GM23338 (cell line): ENCODE results near the gene AGPS. TPM values are rescaled to one million over a fixed set of nuclear protein-coding genes. Genes with fewer than 3 reads are reported as not detected.

ENCODE experiments used
- EZH2 ChIP-seq: fragments of 200-600 bp; sonication (generic); IDR thresholded peaks from one replicate; pipeline ENCODE4 v1.8.0; 2017; ENCODE audit warnings: antibody characterized with exemption, mild to moderate bottlenecking, low read depth; ENCODE audit not compliant: unreplicated experiment
- EZH2phosphoT487 ChIP-seq: fragments of 200-600 bp; sonication (generic); IDR thresholded peaks from one replicate; pipeline ENCODE4 v1.8.1; 2018; ENCODE audit warnings: antibody characterized with exemption; ENCODE audit not compliant: unreplicated experiment
- POLR2AphosphoS5 ChIP-seq: IDR thresholded peaks from 2 replicates; pipeline ENCODE4 v1.6.1; 2016; ENCODE audit warnings: antibody characterized with exemption, low read depth
- STAT1 ChIP-seq: IDR thresholded peaks from one replicate; pipeline ENCODE4 v1.6.1; 2016; ENCODE audit warnings: antibody characterized with exemption; ENCODE audit not compliant: unreplicated experiment
- ZNF114 ChIP-seq: fragments of 250-450 bp; sonication (Bioruptor Pico); IDR thresholded peaks from 2 replicates; pipeline ENCODE4 v1.5.0; 2020; ENCODE audit warnings: mild to moderate bottlenecking, moderate library complexity
- ZNF331 ChIP-seq: fragments of 250-450 bp; sonication (Bioruptor Pico); IDR thresholded peaks from 2 replicates; pipeline ENCODE4 v1.5.0; 2020; ENCODE audit warnings: low read depth, mild to moderate bottlenecking, moderate library complexity
- polyA plus RNA-seq: library from polyadenylated mRNA; unstranded; fragments of >200 nt; fragmentation: Nextera tagmentation; extraction: Ambion mirVana; gene quantifications from 2 replicates; pipeline ENCODE4 v1.2.1, GENCODE V29; 2016
- total RNA-seq: library from RNA; depleted of rRNA; stranded (reverse); fragments of >200 nt; shearing (Covaris generic); gene quantifications from 2 replicates; pipeline ENCODE4 v1.2.3, GENCODE V29; 2014
- TF ChIP-seq, protein P1 (sequence below): fragments of 250-450 bp; sonication (Bioruptor Pico); IDR thresholded peaks from 2 replicates; pipeline ENCODE4 v1.5.0; 2020; ENCODE audit warnings: mild to moderate bottlenecking, moderate library complexity
- TF ChIP-seq, protein P2 (sequence below): IDR thresholded peaks from one replicate; pipeline ENCODE4 v1.6.1; 2018; ENCODE audit warnings: antibody characterized with exemption; ENCODE audit not compliant: unreplicated experiment
- TF ChIP-seq, protein P3 (sequence below): IDR thresholded peaks from 2 replicates; pipeline ENCODE4 v1.6.1; 2016; ENCODE audit warnings: antibody characterized with exemption
- TF ChIP-seq, protein P4 (sequence below), 2 experiments: fragments of 200-600 bp in 1 of 2; sonication (generic) in 1 of 2; conservative IDR thresholded peaks; 2 replicates each; pipeline versions ENCODE4 v1.5.1 to v1.6.1; 2016 to 2017; ENCODE audit warnings: antibody characterized with exemption in 2 of 2, low read depth in 2 of 2, mild to moderate bottlenecking in 2 of 2, moderate library complexity in 1 of 2

AGPS gene
- total and polyA plus RNA-seq, 2 experiments from 2014 or later = 14.6 to 73.2 TPM

DNA sequence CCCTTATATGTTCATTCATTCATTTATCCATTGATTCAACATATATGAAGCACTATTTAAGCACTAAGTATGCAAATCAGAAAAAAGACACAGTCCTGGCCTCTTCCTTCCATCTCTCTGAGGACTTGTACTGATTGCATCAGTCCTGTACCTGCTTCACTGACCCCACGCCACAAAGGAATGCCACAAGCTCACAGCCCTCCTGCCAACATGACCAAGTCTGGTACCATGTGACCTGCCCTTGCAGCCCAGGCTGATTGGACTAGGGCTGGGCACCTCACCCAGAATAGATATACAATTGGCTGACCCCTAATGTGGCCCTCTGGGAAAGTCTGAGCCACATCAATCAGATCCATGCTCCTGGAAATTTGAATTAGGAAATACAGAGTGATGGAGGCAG lies 196.6 kb downstream of the AGPS start (continued):
- TF ChIP-seq, protein P1, sequence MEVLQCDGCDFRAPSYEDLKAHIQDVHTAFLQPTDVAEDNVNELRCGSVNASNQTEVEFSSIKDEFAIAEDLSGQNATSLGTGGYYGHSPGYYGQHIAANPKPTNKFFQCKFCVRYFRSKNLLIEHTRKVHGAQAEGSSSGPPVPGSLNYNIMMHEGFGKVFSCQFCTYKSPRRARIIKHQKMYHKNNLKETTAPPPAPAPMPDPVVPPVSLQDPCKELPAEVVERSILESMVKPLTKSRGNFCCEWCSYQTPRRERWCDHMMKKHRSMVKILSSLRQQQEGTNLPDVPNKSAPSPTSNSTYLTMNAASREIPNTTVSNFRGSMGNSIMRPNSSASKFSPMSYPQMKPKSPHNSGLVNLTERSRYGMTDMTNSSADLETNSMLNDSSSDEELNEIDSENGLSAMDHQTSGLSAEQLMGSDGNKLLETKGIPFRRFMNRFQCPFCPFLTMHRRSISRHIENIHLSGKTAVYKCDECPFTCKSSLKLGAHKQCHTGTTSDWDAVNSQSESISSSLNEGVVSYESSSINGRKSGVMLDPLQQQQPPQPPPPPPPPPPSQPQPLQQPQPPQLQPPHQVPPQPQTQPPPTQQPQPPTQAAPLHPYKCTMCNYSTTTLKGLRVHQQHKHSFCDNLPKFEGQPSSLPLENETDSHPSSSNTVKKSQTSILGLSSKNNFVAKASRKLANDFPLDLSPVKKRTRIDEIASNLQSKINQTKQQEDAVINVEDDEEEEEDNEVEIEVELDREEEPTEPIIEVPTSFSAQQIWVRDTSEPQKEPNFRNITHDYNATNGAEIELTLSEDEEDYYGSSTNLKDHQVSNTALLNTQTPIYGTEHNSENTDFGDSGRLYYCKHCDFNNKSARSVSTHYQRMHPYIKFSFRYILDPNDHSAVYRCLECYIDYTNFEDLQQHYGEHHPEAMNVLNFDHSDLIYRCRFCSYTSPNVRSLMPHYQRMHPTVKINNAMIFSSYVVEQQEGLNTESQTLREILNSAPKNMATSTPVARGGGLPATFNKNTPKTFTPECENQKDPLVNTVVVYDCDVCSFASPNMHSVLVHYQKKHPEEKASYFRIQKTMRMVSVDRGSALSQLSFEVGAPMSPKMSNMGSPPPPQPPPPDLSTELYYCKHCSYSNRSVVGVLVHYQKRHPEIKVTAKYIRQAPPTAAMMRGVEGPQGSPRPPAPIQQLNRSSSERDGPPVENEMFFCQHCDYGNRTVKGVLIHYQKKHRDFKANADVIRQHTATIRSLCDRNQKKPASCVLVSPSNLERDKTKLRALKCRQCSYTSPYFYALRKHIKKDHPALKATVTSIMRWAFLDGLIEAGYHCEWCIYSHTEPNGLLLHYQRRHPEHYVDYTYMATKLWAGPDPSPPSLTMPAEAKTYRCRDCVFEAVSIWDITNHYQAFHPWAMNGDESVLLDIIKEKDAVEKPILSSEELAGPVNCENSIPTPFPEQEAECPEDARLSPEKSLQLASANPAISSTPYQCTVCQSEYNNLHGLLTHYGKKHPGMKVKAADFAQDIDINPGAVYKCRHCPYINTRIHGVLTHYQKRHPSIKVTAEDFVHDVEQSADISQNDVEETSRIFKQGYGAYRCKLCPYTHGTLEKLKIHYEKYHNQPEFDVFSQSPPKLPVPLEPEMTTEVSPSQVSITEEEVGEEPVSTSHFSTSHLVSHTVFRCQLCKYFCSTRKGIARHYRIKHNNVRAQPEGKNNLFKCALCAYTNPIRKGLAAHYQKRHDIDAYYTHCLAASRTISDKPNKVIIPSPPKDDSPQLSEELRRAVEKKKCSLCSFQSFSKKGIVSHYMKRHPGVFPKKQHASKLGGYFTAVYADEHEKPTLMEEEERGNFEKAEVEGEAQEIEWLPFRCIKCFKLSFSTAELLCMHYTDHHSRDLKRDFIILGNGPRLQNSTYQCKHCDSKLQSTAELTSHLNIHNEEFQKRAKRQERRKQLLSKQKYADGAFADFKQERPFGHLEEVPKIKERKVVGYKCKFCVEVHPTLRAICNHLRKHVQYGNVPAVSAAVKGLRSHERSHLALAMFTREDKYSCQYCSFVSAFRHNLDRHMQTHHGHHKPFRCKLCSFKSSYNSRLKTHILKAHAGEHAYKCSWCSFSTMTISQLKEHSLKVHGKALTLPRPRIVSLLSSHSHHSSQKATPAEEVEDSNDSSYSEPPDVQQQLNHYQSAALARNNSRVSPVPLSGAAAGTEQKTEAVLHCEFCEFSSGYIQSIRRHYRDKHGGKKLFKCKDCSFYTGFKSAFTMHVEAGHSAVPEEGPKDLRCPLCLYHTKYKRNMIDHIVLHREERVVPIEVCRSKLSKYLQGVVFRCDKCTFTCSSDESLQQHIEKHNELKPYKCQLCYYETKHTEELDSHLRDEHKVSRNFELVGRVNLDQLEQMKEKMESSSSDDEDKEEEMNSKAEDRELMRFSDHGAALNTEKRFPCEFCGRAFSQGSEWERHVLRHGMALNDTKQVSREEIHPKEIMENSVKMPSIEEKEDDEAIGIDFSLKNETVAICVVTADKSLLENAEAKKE (CRISPR knock-in tag) = no peak
- TF ChIP-seq ZNF114 (CRISPR knock-in tag) (no peak), EZH2 (no peak), EZH2phosphoT487 (no peak), STAT1 (no peak), POLR2AphosphoS5 (no peak), ZNF331 (CRISPR knock-in tag) (no peak)
- TF ChIP-seq, protein P2, sequence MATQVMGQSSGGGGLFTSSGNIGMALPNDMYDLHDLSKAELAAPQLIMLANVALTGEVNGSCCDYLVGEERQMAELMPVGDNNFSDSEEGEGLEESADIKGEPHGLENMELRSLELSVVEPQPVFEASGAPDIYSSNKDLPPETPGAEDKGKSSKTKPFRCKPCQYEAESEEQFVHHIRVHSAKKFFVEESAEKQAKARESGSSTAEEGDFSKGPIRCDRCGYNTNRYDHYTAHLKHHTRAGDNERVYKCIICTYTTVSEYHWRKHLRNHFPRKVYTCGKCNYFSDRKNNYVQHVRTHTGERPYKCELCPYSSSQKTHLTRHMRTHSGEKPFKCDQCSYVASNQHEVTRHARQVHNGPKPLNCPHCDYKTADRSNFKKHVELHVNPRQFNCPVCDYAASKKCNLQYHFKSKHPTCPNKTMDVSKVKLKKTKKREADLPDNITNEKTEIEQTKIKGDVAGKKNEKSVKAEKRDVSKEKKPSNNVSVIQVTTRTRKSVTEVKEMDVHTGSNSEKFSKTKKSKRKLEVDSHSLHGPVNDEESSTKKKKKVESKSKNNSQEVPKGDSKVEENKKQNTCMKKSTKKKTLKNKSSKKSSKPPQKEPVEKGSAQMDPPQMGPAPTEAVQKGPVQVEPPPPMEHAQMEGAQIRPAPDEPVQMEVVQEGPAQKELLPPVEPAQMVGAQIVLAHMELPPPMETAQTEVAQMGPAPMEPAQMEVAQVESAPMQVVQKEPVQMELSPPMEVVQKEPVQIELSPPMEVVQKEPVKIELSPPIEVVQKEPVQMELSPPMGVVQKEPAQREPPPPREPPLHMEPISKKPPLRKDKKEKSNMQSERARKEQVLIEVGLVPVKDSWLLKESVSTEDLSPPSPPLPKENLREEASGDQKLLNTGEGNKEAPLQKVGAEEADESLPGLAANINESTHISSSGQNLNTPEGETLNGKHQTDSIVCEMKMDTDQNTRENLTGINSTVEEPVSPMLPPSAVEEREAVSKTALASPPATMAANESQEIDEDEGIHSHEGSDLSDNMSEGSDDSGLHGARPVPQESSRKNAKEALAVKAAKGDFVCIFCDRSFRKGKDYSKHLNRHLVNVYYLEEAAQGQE = no peak
- TF ChIP-seq, protein P3, sequence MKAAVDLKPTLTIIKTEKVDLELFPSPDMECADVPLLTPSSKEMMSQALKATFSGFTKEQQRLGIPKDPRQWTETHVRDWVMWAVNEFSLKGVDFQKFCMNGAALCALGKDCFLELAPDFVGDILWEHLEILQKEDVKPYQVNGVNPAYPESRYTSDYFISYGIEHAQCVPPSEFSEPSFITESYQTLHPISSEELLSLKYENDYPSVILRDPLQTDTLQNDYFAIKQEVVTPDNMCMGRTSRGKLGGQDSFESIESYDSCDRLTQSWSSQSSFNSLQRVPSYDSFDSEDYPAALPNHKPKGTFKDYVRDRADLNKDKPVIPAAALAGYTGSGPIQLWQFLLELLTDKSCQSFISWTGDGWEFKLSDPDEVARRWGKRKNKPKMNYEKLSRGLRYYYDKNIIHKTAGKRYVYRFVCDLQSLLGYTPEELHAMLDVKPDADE = no peak
- TF ChIP-seq, protein P4, sequence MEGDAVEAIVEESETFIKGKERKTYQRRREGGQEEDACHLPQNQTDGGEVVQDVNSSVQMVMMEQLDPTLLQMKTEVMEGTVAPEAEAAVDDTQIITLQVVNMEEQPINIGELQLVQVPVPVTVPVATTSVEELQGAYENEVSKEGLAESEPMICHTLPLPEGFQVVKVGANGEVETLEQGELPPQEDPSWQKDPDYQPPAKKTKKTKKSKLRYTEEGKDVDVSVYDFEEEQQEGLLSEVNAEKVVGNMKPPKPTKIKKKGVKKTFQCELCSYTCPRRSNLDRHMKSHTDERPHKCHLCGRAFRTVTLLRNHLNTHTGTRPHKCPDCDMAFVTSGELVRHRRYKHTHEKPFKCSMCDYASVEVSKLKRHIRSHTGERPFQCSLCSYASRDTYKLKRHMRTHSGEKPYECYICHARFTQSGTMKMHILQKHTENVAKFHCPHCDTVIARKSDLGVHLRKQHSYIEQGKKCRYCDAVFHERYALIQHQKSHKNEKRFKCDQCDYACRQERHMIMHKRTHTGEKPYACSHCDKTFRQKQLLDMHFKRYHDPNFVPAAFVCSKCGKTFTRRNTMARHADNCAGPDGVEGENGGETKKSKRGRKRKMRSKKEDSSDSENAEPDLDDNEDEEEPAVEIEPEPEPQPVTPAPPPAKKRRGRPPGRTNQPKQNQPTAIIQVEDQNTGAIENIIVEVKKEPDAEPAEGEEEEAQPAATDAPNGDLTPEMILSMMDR (conservative IDR thresholded peaks at IDR 0.05; ENCODE audit: low read depth in 2 of 2) = no peak
